Chondrocyte (in vitro differentiated cells): ENCODE results near the gene RAD51B. TPM values are rescaled to one million over a fixed set of nuclear protein-coding genes. Genes with fewer than 3 reads are reported as not detected.

Source experiments
- DNase-seq: peaks from one replicate; pipeline ENCODE4 v3.0.0; 2021; ENCODE audit warnings: mixed read lengths, low spot score
- H3K27ac Mint-ChIP-seq: one replicate; pipeline ENCODE4 v1.8.0; 2021; ENCODE audit warnings: mild to moderate bottlenecking, moderate library complexity, mixed read lengths; ENCODE audit not compliant: unreplicated experiment
- H3K27me3 Mint-ChIP-seq: 2 replicates; pipeline ENCODE4 v1.8.0; 2021; ENCODE audit warnings: low read depth, mixed read lengths
- H3K36me3 Mint-ChIP-seq: 2 replicates; pipeline ENCODE4 v1.8.0; 2021; ENCODE audit warnings: low read depth, mixed read lengths
- H3K4me1 Mint-ChIP-seq: 2 replicates; pipeline ENCODE4 v1.8.0; 2021; ENCODE audit warnings: low read depth, mild to moderate bottlenecking, mixed read lengths
- H3K4me3 Mint-ChIP-seq: one replicate; pipeline ENCODE4 v1.8.0; 2021; ENCODE audit warnings: mild to moderate bottlenecking, moderate library complexity, mixed read lengths; ENCODE audit not compliant: unreplicated experiment
- H3K9me3 Mint-ChIP-seq: 2 replicates; pipeline ENCODE4 v1.8.0; 2021; ENCODE audit warnings: low read depth, mixed read lengths
- CTCF ChIP-seq: fragments of 200-600 bp; sonication (generic); IDR thresholded peaks from 2 replicates; pipeline ENCODE4 v1.5.0; 2021; ENCODE audit warnings: antibody characterized with exemption, mild to moderate bottlenecking, moderate library complexity
- total RNA-seq: library from RNA; stranded (reverse); gene quantifications from 3 replicates; pipeline ENCODE4 v1.2.1, GENCODE V29; 2021

Gene RAD51B
- total RNA-seq, 1 donor from 2014 or later = 8.2 TPM

- H3K9me3 Mint-ChIP-seq = no peaks in the 10 kb centered on the region
- H3K27ac Mint-ChIP-seq = no peak overlapping the region
- no peak for DNase-seq
- H3K4me1 Mint-ChIP-seq = peaks cover 20% of the 10 kb centered on the region
- H3K27me3 Mint-ChIP-seq = no peaks in the 10 kb centered on the region
- TF ChIP-seq CTCF = no peak
- no peaks in the 10 kb centered on the region for H3K36me3 Mint-ChIP-seq
- no peak overlapping the region for H3K4me3 Mint-ChIP-seq
Observed at GRCh38 chr14:68407285-68407684, 587.7 kb downstream of the RAD51B start.

- Mint-ChIP-seq H3K36me3 (no peaks in the 10 kb centered on the region), H3K27me3 (no peaks in the 10 kb centered on the region), H3K9me3 (no peaks in the 10 kb centered on the region), H3K4me1 (peaks cover 14% of the 10 kb centered on the region), H3K4me3 (no peak overlapping the region), H3K27ac (no peak overlapping the region)
- DNase-seq = no peak
- no peak for TF ChIP-seq CTCF
Observed at GRCh38 chr14:68407825-68408224, 588.2 kb downstream of the RAD51B start.

DNA sequence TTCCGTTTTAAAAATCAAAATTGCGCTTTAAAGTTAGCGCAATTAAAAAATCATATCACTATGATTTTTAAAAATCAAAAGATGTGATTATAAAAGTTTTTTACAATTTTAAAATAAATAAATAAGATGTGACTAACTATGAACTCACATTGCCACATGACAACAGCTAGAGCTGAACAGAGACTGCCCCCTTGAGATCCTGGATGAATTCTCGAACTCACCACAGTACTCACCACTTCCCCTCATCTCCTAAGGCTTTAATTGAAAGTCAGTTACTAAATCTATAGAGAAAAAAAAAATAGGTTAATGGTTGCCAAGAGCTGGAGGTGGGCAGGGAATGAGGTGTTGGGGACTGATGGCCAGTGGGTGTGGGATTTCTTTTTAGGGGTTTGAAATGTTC lies 589.1 kb downstream of the RAD51B start:
- Mint-ChIP-seq H3K27me3 (no peaks in the 10 kb centered on the region), H3K4me1 (peaks cover 6% of the 10 kb centered on the region), H3K36me3 (no peaks in the 10 kb centered on the region), H3K9me3 (no peaks in the 10 kb centered on the region), H3K27ac (no peak overlapping the region), H3K4me3 (no peak overlapping the region)
- TF ChIP-seq CTCF = peak; percentile 49
- DNase-seq = no peak

GRCh38 chr14:68409387-68409786 lies 589.8 kb downstream of the RAD51B start:
- DNase-seq = no peak
- Mint-ChIP-seq H3K4me1 (peaks cover 6% of the 10 kb centered on the region), H3K9me3 (no peaks in the 10 kb centered on the region), H3K36me3 (no peaks in the 10 kb centered on the region), H3K27ac (peak overlapping the region; percentile 37), H3K4me3 (no peak overlapping the region), H3K27me3 (no peaks in the 10 kb centered on the region)
- no peak for TF ChIP-seq CTCF

GRCh38 chr14:68412505-68413465 lies 593.2 kb downstream of the RAD51B start:
- DNase-seq = no peak
- no peaks in the 10 kb centered on the region for H3K27me3 Mint-ChIP-seq
- TF ChIP-seq CTCF = no peak
- H3K27ac Mint-ChIP-seq = no peak overlapping the region
- H3K9me3 Mint-ChIP-seq = no peaks in the 10 kb centered on the region
- H3K36me3 Mint-ChIP-seq = no peaks in the 10 kb centered on the region
- H3K4me3 Mint-ChIP-seq = no peak overlapping the region
- peaks cover 7% of the 10 kb centered on the region for H3K4me1 Mint-ChIP-seq
